PC-3 (cell line): ENCODE results near the gene SDF2L1. TPM values are rescaled to one million over a fixed set of nuclear protein-coding genes. Genes with fewer than 3 reads are reported as not detected.

Source experiments
- ATAC-seq: fragments of 200-7000 bp; cut with Tn5 transposase; 2 replicates; pipeline ENCODE4 v1.9.1; 2020; ENCODE audit warnings: mild to moderate bottlenecking, moderate library complexity
- BruUV-seq: library from RNA; stranded (reverse); fragments of 400-500 nt; replicated peaks from 2 replicates; lab custom pipeline; 2021; lab: Mats Ljungman, UMichigan
- CTCF ChIA-PET: fragments of 300-600 bp; sonication (Branson Sonifier 250); formaldehyde crosslinking; loops from one replicate; lab custom pipeline; 2022; ENCODE audit warnings: antibody characterized with exemption; lab: Charles Lee
- POLR2A ChIA-PET: fragments of 300-600 bp; sonication (Branson Sonifier 250); formaldehyde crosslinking; loops from one replicate; lab custom pipeline; 2022; ENCODE audit warnings: antibody characterized with exemption; ENCODE audit not compliant: unreplicated experiment; lab: Charles Lee
- DNase-seq: peaks from one replicate; pipeline ENCODE4 v3.0.0-alpha.2; 2015
- H2AFZ ChIP-seq: fragments of 300-600 bp; sonication (generic); 2 replicates; pipeline ENCODE4 v1.6.0; 2016; ENCODE audit warnings: antibody characterized with exemption, low read length
- H3F3A ChIP-seq: fragments of 300-600 bp; sonication (generic); one replicate; pipeline ENCODE4 v1.6.0; 2017; ENCODE audit warnings: antibody characterized with exemption, low read length, control low read depth, mild to moderate bottlenecking; ENCODE audit not compliant: unreplicated experiment
- H3K27ac ChIP-seq: fragments of 300-600 bp; sonication (generic); 2 replicates; pipeline ENCODE4 v1.5.1; 2016; ENCODE audit warnings: mild to moderate bottlenecking, low read length
- H3K27me3 ChIP-seq: fragments of 300-600 bp; sonication (generic); 2 replicates; pipeline ENCODE4 v1.6.1; 2016; ENCODE audit warnings: low read length, mixed read lengths
- H3K36me3 ChIP-seq: fragments of 300-600 bp; sonication (generic); 2 replicates; pipeline ENCODE4 v1.6.1; 2016; ENCODE audit warnings: low read depth, mixed run types, low read length, mixed read lengths
- H3K4me1 ChIP-seq: fragments of 300-600 bp; sonication (generic); 2 replicates; pipeline ENCODE4 v1.5.1; 2016; ENCODE audit warnings: low read length; ENCODE audit not compliant: insufficient read depth
- H3K4me2 ChIP-seq: fragments of 300-600 bp; sonication (generic); 2 replicates; pipeline ENCODE4 v1.6.0; 2016; ENCODE audit warnings: low read length
- H3K4me3 ChIP-seq: fragments of 300-600 bp; sonication (generic); 2 replicates; pipeline ENCODE4 v1.5.1; 2016; ENCODE audit warnings: mild to moderate bottlenecking, low read length, mixed read lengths
- H3K79me2 ChIP-seq: fragments of 300-600 bp; sonication (generic); 2 replicates; pipeline ENCODE4 v1.6.1; 2017; ENCODE audit warnings: low read length, mixed read lengths
- H3K9ac ChIP-seq: fragments of 300-600 bp; sonication (generic); 2 replicates; pipeline ENCODE4 v1.6.0; 2016; ENCODE audit warnings: mild to moderate bottlenecking, low read length
- H3K9me2 ChIP-seq: fragments of 300-600 bp; sonication (generic); replicated peaks from 2 replicates; pipeline ENCODE4 v1.6.1; 2016; ENCODE audit warnings: mixed run types, low read length, mixed read lengths
- H3K9me3 ChIP-seq: fragments of 300-600 bp; sonication (generic); 2 replicates; pipeline ENCODE4 v1.6.1; 2016; ENCODE audit warnings: low read length, mixed read lengths
- H4K20me1 ChIP-seq: fragments of 300-600 bp; sonication (generic); 2 replicates; pipeline ENCODE4 v1.6.1; 2016; ENCODE audit warnings: low read length, mixed read lengths
- CTCF ChIP-seq: fragments of 300-600 bp; sonication (generic); conservative IDR thresholded peaks from 2 replicates; pipeline ENCODE4 v1.5.1; 2017; ENCODE audit warnings: antibody characterized with exemption, low read depth, mild to moderate bottlenecking, low read length
- EZH2 ChIP-seq: fragments of 300-600 bp; sonication (generic); IDR thresholded peaks from one replicate; pipeline ENCODE4 v1.6.1; 2017; ENCODE audit warnings: antibody characterized with exemption, mild to moderate bottlenecking, low read length; ENCODE audit not compliant: unreplicated experiment
- EZH2phosphoT487 ChIP-seq: fragments of 300-600 bp; sonication (generic); IDR thresholded peaks from 2 replicates; pipeline ENCODE4 v1.6.1; 2018; ENCODE audit warnings: mild to moderate bottlenecking, antibody characterized with exemption, low read length, borderline replicate concordance
- intact Hi-C: fragments of 100-400 bp; cut with micrococcal nuclease; formaldehyde crosslinking; loops from 2 replicates; pipeline ENCODE4 v1.9.0; 2023
- total RNA-seq: library from RNA; depleted of rRNA; stranded (reverse); fragments of >200 nt; gene quantifications from 2 replicates; pipeline ENCODE4 v1.2.3, GENCODE V29; 2014

Gene SDF2L1
- total RNA-seq, 1 experiment from 2014 or later = 180 TPM

GRCh38 chr22:21611210-21611977, 30.7 kb upstream of the SDF2L1 start:
- no peaks in the 10 kb centered on the region for H3K9me2 ChIP-seq
- H3K4me3 ChIP-seq = no peak overlapping the region
- H3K9me3 ChIP-seq = no peaks in the 10 kb centered on the region
- DNase-seq = no peak
- CTCF ChIA-PET = no interaction called here
- H3K36me3 ChIP-seq = peaks cover 13% of the 10 kb centered on the region
- POLR2A ChIA-PET = no interaction called here
- H3K9ac ChIP-seq = no peak overlapping the region
- no peaks in the 10 kb centered on the region for H3F3A ChIP-seq
- no peak for TF ChIP-seq EZH2
- TF ChIP-seq CTCF = no peak
- no peak for TF ChIP-seq EZH2phosphoT487
- intact Hi-C loops = no loop called here
- H2AFZ ChIP-seq = no peak overlapping the region
- ATAC-seq = no peak
- H3K4me1 ChIP-seq = no peaks in the 10 kb centered on the region; the same call in 1 of the 2 replicates
- peaks cover 67% of the 10 kb centered on the region for H3K79me2 ChIP-seq
- H3K27ac ChIP-seq = no peak overlapping the region
- BruUV-seq = TSS peak; percentile 25
- H3K4me2 ChIP-seq = no peak overlapping the region
- no peaks in the 10 kb centered on the region for H4K20me1 ChIP-seq
- H3K27me3 ChIP-seq = no peaks in the 10 kb centered on the region

GRCh38 chr22:21612858-21613257, 29.2 kb upstream of the SDF2L1 start:
- H3K4me3 ChIP-seq = no peak overlapping the region
- H3K27ac ChIP-seq = no peak overlapping the region
- no peak overlapping the region for H3K9ac ChIP-seq
- no peaks in the 10 kb centered on the region for H3K9me3 ChIP-seq
- H3K4me2 ChIP-seq = no peak overlapping the region
- no peak overlapping the region for H2AFZ ChIP-seq
- POLR2A ChIA-PET = no interaction called here
- peak; percentile 56 for DNase-seq
- H3K36me3 ChIP-seq = peaks cover 13% of the 10 kb centered on the region
- peaks cover 62% of the 10 kb centered on the region for H3K79me2 ChIP-seq
- TF ChIP-seq EZH2phosphoT487 (no peak), CTCF (no peak)
- peak; percentile 42 for ATAC-seq
- no peaks in the 10 kb centered on the region for H3K27me3 ChIP-seq
- H3K4me1 ChIP-seq = no peaks in the 10 kb centered on the region; the same call in 1 of the 2 replicates
- no peaks in the 10 kb centered on the region for H3K9me2 ChIP-seq
- no peaks in the 10 kb centered on the region for H3F3A ChIP-seq
- BruUV-seq = no TSS peak
- no peaks in the 10 kb centered on the region for H4K20me1 ChIP-seq
- intact Hi-C loops = no loop called here
- CTCF ChIA-PET = no interaction called here

GRCh38 chr22:21613553-21614233, 28.4 kb upstream of the SDF2L1 start:
- Histone ChIP-seq H2AFZ (no peak overlapping the region), H3F3A (no peaks in the 10 kb centered on the region), H4K20me1 (no peaks in the 10 kb centered on the region), H3K79me2 (peaks cover 60% of the 10 kb centered on the region), H3K4me1 (no peaks in the 10 kb centered on the region; the same call in 1 of the 2 replicates), H3K36me3 (peaks cover 13% of the 10 kb centered on the region), H3K9ac (no peak overlapping the region), H3K9me2 (no peaks in the 10 kb centered on the region), H3K27ac (no peak overlapping the region), H3K4me3 (no peak overlapping the region), H3K9me3 (no peaks in the 10 kb centered on the region), H3K4me2 (no peak overlapping the region), H3K27me3 (no peaks in the 10 kb centered on the region)
- ATAC-seq (no peak), DNase-seq (no peak)
- CTCF ChIA-PET = interaction anchor here (0.6 kb wide), 1 partner anchor 15 kb away, joined by 3 read pairs; no protein-coding TSS in a partner anchor
- intact Hi-C loops = no loop called here
- BruUV-seq = no TSS peak
- TF ChIP-seq EZH2 = no peak
- no peak for TF ChIP-seq CTCF
- no peak for TF ChIP-seq EZH2phosphoT487
- POLR2A ChIA-PET = interaction anchor here (0.7 kb wide), 1 partner anchor 12 kb away, joined by 11 read pairs; no protein-coding TSS in a partner anchor
